ENCODE data around the gene KIAA0319L.

- TF ChIP-seq, protein P1, sequence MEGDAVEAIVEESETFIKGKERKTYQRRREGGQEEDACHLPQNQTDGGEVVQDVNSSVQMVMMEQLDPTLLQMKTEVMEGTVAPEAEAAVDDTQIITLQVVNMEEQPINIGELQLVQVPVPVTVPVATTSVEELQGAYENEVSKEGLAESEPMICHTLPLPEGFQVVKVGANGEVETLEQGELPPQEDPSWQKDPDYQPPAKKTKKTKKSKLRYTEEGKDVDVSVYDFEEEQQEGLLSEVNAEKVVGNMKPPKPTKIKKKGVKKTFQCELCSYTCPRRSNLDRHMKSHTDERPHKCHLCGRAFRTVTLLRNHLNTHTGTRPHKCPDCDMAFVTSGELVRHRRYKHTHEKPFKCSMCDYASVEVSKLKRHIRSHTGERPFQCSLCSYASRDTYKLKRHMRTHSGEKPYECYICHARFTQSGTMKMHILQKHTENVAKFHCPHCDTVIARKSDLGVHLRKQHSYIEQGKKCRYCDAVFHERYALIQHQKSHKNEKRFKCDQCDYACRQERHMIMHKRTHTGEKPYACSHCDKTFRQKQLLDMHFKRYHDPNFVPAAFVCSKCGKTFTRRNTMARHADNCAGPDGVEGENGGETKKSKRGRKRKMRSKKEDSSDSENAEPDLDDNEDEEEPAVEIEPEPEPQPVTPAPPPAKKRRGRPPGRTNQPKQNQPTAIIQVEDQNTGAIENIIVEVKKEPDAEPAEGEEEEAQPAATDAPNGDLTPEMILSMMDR (conservative IDR thresholded peaks at IDR 0.05; ENCODE audit: low read length), result no peak
- TF ChIP-seq EZH2phosphoT487 (IDR thresholded peaks at IDR 0.05; ENCODE audit: borderline replicate concordance, low read depth, low read length), result no peak
These were observed 94.0 kb downstream of the KIAA0319L start for GRCh38 chr1:35463232-35463631.

All from OCI-LY7 (cell line).